Jurkat, Clone E6-1 (cell line): Measurements from ENCODE around the gene ENTPD1.
"Not testable (repeated sequence)": the region's sequence is repeated elsewhere in the genome, so short reads cannot be mapped to it uniquely, and the experiment has no call there.

Experiments
- DNase-seq: peaks from one replicate; pipeline ENCODE4 v3.0.0-alpha.2; 2011; ENCODE audit warnings: low read depth, low spot score
- H3K4me3 ChIP-seq: 2 replicates; pipeline ENCODE4 v1.5.1; 2011; ENCODE audit warnings: mild to moderate bottlenecking, low read length, control low read depth, moderate library complexity

Gene ENTPD1

GRCh38 chr10:95756809-95757684 is 1.1 kb downstream of the ENTPD1 start:
- H3K4me3 ChIP-seq, result no peak overlapping the region
- DNase-seq, result no peak

- DNase-seq, result no peak
- H3K4me3 ChIP-seq, result no peak overlapping the region
These were observed 2.5 kb downstream of the ENTPD1 start for GRCh38 chr10:95758351-95759025.

DNA sequence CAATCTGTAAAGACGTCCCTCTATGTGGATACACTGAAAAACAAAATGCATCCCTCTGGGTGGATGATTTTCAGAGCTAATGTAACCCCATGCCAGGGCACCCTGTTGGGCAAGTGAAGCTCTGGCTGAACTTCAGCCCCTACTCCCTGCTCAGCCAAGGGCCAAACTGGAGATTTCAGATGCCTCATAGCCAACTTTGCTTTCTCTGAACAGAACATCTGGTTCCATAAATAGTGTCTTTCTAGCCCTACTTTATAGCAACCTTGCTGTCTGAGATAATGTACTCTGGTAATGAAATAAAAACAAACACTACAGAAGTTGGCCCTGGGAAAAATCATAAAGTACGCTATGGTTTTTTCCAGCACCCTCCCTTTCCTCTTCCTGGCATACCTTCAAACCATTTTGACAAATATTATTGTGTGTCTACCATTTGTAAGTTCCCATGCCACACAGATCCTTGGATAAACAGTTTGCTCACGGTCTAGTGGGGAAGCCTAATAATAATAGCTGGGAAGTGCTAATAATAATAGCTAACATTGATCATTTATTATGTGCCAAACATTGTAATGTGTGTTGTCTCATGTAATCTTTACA is 3.4 kb downstream of the ENTPD1 start:
- no peak overlapping the region for H3K4me3 ChIP-seq
- DNase-seq, result no peak

DNA sequence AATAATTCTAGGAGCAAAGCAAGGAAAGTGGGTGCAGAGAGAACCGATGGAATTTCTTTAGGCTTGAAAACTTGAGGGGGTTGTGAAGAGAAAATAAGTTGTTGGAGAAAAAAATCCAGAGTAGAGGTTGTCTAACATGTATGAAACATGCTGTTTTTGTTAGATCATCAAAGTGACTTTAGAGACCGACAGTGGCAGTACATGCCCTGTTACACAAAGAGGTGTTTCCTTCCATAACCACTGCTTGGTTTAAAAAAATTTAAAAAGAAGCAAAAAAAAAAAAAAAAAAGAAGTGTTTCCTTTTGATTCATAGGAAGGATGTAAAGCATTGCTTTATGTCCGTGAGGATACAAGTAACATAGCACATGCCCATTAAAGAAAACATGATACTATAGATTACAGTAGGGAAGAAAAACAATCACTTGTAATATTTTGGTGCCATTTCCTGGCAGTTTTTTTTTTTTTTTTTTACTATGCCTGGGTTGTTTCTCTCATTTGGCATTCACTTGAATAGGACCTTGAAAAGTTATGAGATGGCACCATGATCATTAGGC is 6.1 kb downstream of the ENTPD1 start:
- no peak for DNase-seq
- no peak overlapping the region for H3K4me3 ChIP-seq

GRCh38 chr10:95767884-95768556 is 12.1 kb downstream of the ENTPD1 start:
- DNase-seq, result no peak
- no peak overlapping the region for H3K4me3 ChIP-seq

DNA sequence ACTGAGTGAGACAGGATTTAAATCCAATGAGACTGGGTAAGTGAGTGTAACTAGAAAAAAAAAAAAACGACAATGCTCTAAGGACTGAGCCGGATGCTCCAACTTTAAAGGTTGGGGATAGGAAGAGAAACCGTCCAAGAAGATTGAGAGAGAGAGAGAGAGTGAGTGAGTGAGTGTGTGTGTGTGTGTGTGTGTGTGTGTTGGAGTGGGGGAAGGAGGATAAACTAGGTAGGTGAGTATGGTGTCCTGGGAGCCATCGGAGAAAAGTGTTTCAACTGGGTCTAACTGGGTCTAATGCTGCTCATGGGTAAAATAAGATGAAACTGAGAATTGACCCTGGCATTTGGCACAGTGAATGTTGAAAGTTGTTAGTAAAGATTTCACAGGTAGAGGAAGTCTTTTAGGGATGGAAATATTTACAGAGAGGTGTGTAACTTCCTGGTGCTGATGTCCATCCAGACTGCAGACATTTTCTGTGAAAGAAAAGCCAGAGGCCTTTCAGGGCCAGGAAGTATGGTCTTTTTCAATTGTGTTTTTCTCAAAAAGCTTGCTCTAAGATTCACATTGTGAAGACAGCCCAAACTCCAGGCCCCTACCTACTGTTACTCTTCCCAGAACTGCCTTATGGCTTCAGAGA is 14.2 kb downstream of the ENTPD1 start:
- no peak for DNase-seq
- no peak overlapping the region for H3K4me3 ChIP-seq

DNA sequence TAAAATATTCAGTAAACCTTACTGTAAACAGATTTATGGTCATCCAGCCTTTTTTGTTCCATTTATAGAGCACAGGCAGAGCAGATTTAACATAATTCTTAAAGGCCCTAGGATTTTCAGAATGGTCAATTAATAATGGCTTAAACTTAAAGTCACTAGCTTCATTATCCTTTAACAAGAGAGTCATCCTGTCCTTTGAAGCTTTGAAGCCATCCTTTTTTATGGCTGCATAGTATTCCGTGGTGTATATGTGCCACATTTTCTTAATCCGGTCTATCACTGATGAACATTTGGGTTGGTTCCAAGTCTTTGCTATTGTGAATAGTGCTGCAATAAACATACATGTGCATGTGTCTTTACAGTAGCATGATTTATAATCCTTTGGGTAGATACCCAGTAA is 17.5 kb downstream of the ENTPD1 start:
- DNase-seq, result not testable (repeated sequence)

DNA sequence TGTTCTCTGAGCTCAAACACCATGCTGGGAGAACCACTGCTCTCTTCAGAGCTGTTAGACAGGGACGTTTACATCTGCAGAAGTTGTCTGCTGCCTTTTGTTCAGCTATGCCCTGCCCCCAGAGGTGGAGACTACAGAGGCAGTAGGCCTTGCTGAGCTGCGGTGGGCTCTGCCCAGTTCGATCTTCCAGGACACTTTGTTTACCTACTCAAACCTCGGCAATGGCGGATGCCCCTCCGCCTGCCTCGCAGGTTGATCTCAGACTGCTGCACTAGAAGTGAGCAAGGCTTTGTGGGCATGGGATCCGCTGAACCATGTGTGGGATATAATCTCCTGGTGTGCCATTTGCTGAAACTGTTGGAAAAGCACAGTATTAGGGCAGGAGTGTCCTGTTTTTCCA is 21.7 kb downstream of the ENTPD1 start:
- not testable (repeated sequence) for DNase-seq, H3K4me3 ChIP-seq

More for the DNA sequence above, 17.5 kb downstream of the ENTPD1 start:
- not testable (repeated sequence) for H3K4me3 ChIP-seq

DNA sequence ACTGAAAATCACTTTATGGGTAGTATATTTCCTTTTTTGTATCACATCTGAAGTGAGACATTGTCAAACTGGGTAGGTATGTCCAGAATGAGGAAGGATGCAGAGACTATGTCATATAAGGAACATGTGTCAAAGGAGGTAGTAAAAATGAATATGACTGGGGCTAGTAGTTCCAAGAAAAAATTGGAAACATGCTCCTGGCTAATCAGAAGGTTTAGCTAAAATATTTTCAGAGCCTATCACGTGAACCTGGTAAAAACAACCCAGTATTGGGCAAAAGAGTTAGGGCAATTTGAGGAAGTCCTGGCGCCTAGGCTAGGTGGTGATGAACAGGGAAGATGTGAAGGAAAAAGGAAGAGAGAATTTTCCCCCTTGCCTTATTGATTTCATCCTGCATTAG is 26.4 kb downstream of the ENTPD1 start:
- H3K4me3 ChIP-seq, result no peak overlapping the region

GRCh38 chr10:95783741-95784140 is 27.8 kb downstream of the ENTPD1 start:
- no peak for DNase-seq
- no peak overlapping the region for H3K4me3 ChIP-seq

More for the DNA sequence above, 26.4 kb downstream of the ENTPD1 start:
- DNase-seq, result no peak

DNA sequence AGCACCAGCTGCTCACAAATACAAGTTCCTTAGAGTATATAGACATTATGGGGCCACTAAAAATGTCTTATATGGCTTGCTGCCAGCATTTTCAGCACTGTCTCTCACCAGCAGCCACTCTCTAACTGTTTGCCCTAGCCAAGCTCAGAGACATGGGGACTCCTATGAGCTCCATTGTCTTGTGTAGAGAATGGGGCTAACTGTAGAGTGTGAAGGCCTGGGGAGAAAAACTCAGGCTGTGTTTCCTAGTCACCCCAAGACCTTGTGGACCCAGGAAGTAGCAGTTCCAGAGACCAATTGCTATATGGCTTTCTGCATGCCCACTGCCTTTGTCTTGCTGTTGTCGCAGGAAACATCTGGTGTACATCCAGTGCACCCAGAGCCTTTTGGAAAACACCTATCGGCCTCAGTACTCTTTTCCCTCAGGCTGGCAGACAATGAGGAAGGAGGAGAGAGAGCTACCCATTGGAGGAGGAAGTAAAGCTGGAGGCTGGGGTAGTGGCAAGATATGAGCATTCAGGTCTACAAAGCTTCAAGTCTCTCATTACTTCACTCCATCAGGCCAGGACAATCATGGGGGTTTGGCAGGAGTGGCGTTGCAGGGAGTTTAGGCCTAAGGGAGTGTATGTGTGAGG is 28.4 kb downstream of the ENTPD1 start:
- DNase-seq, result no peak
- H3K4me3 ChIP-seq, result no peak overlapping the region

- no peak overlapping the region for H3K4me3 ChIP-seq
- no peak for DNase-seq
These were observed 29.4 kb downstream of the ENTPD1 start for GRCh38 chr10:95785317-95785716.

- DNase-seq, result no peak
- no peak overlapping the region for H3K4me3 ChIP-seq
These were observed 30.1 kb downstream of the ENTPD1 start for GRCh38 chr10:95785942-95786669.

GRCh38 chr10:95787447-95787846 is 31.5 kb downstream of the ENTPD1 start:
- no peak for DNase-seq
- no peak overlapping the region for H3K4me3 ChIP-seq

- no peak overlapping the region for H3K4me3 ChIP-seq
- no peak for DNase-seq
These were observed 32.9 kb downstream of the ENTPD1 start for GRCh38 chr10:95788830-95789229.

DNA sequence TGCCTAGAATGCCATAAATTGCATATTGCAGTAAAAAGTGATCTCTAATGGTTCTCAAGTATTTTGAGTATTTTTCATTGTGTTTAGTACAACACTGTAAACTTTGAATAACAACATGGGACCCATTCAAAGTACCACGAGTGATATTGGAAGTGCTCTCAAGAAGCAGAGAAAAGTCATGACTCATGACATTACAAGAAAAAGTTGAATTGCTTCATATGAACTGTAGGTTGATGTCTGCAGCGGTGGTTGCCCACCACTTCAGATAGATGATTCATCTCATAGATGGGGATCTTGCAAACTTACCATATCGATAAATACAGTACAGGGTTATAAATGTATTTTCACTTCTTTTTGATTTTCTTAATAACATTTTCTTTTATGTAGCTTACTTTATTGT is 33.9 kb downstream of the ENTPD1 start:
- no peak for DNase-seq
- no peak overlapping the region for H3K4me3 ChIP-seq

DNA sequence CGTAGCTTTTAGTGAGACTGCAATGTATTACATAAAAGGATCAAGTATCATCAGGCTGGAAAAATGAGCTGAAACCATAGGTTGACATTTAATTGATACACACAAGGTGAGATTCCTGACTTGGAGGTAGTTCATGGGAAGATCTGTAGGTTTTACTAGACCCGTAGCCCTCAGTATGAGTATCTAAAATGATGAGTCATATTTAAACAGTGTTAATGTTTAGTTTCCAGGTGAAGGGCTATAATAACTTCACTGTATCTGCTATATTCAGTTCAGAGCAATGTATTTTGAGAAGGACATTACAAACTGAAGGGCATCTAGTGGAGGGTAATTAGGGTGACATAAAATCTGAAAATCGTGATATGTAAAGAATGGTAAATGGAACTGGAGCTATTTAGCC is 35.0 kb downstream of the ENTPD1 start:
- DNase-seq, result no peak

DNA sequence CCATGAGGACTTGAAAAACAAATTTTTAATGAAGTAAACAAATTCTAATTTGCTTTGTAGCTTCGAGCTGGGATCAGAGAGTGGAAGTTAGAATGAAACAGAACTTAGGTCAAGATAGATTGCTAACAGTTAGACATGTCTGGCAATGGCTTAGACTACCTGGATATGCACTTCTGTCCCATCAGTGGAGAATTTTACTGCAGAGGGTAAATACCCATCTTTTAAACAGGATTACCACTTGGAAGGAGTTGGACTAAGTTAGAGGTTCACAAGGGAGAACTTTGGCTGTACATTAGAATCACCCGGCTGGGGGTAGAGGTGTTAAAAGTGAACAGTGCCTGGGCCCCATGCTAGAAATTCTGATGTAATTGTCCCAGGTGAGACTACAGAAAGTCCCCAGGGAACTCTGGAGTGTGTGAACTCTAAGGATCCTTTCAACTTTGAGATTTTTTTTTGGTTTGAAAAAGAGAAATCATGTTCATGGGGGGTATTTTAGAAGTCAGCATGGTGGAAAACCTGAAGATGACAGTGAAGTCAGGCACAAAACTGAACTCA is 35.5 kb downstream of the ENTPD1 start:
- H3K4me3 ChIP-seq, result no peak overlapping the region
- DNase-seq, result no peak

More for the DNA sequence above, 35.0 kb downstream of the ENTPD1 start:
- no peak overlapping the region for H3K4me3 ChIP-seq
